ENCODE data around the gene SMARCA2.
A peak's percentile ranks its signal among the peaks of the same experiment; 100 is the strongest.
"Not testable (repeated sequence)": the region's sequence is repeated elsewhere in the genome, so short reads cannot be mapped to it uniquely, and the experiment has no call there.

SMARCA2 gene

GRCh38 chr9:2140600-2141223 lies 125.6 kb downstream of the SMARCA2 start:
- H3K4me1 Mint-ChIP-seq (ENCODE audit: low read depth): peaks cover 47% of the 10 kb centered on the region
- H3K36me3 Mint-ChIP-seq (ENCODE audit: low read depth): peaks cover 75% of the 10 kb centered on the region
- no peak overlapping the region for H3K27ac Mint-ChIP-seq

GRCh38 chr9:2142212-2142611 lies 127.1 kb downstream of the SMARCA2 start:
- H3K4me3 Mint-ChIP-seq: no peak overlapping the region
- intact Hi-C loops (cut with micrococcal nuclease): no loop called here

More at GRCh38 chr9:2140600-2141223, 125.6 kb downstream of the SMARCA2 start:
- Mint-ChIP-seq H3K9me3 (no peaks in the 10 kb centered on the region), H3K4me3 (no peak overlapping the region), H3K27me3 (no peaks in the 10 kb centered on the region)
- intact Hi-C loops (cut with micrococcal nuclease): no loop called here

GRCh38 chr9:2144619-2145018 lies 129.5 kb downstream of the SMARCA2 start:
- Mint-ChIP-seq H3K27ac (no peak overlapping the region), H3K4me3 (no peak overlapping the region), H3K27me3 (no peaks in the 10 kb centered on the region), H3K36me3 (ENCODE audit: low read depth) (peaks cover 67% of the 10 kb centered on the region), H3K4me1 (ENCODE audit: low read depth) (peaks cover 31% of the 10 kb centered on the region), H3K9me3 (peaks cover 7% of the 10 kb centered on the region)
- intact Hi-C loops (cut with micrococcal nuclease): no loop called here

More at GRCh38 chr9:2142212-2142611, 127.1 kb downstream of the SMARCA2 start:
- H3K36me3 Mint-ChIP-seq (ENCODE audit: low read depth): peaks cover 66% of the 10 kb centered on the region
- H3K9me3 Mint-ChIP-seq: no peaks in the 10 kb centered on the region
- no peak overlapping the region for H3K27ac Mint-ChIP-seq
- no peaks in the 10 kb centered on the region for H3K27me3 Mint-ChIP-seq
- H3K4me1 Mint-ChIP-seq (ENCODE audit: low read depth): peaks cover 47% of the 10 kb centered on the region

GRCh38 chr9:2145746-2146145 lies 130.6 kb downstream of the SMARCA2 start:
- Mint-ChIP-seq H3K4me3 (no peak overlapping the region), H3K36me3 (ENCODE audit: low read depth) (peaks cover 56% of the 10 kb centered on the region), H3K27ac (no peak overlapping the region), H3K27me3 (no peaks in the 10 kb centered on the region), H3K4me1 (ENCODE audit: low read depth) (peaks cover 31% of the 10 kb centered on the region), H3K9me3 (peaks cover 7% of the 10 kb centered on the region)
- intact Hi-C loops (cut with micrococcal nuclease): no loop called here

DNA sequence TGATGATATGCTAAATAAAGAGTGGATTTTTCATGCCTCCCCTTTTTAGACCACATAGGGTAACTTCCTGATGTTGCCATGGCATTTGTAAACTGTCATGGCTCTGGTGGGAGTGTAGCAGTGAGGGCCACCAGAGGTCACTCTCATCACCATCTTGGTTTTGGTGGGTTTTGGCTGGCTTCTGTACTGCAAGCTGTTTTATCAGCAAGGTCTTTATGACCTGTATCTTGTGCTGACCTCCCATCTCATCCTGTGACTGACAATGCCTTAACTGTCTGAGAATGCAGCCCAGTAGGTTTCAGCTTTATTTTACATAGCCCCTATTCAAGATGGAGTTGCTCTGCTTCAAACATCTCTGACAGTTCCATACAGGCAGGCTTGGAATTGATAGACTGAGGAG lies 131.6 kb downstream of the SMARCA2 start:
- intact Hi-C loops (cut with micrococcal nuclease); H3K27ac Mint-ChIP-seq: not testable (repeated sequence)
- H3K4me1 Mint-ChIP-seq (ENCODE audit: low read depth): peaks cover 36% of the 10 kb centered on the region

GRCh38 chr9:2150338-2150737 lies 135.2 kb downstream of the SMARCA2 start:
- H3K9me3 Mint-ChIP-seq: peaks cover 7% of the 10 kb centered on the region
- no peak overlapping the region for H3K27ac Mint-ChIP-seq
- peaks cover 31% of the 10 kb centered on the region for H3K36me3 Mint-ChIP-seq (ENCODE audit: low read depth)
- no peak overlapping the region for H3K4me3 Mint-ChIP-seq
- H3K4me1 Mint-ChIP-seq (ENCODE audit: low read depth): peaks cover 34% of the 10 kb centered on the region
- no peaks in the 10 kb centered on the region for H3K27me3 Mint-ChIP-seq
- intact Hi-C loops (cut with micrococcal nuclease): no loop called here

More for the DNA sequence above, 131.6 kb downstream of the SMARCA2 start:
- not testable (repeated sequence) for H3K27me3 Mint-ChIP-seq, H3K9me3 Mint-ChIP-seq, H3K4me3 Mint-ChIP-seq
- H3K36me3 Mint-ChIP-seq (ENCODE audit: low read depth): peaks cover 58% of the 10 kb centered on the region

- H3K9me3 Mint-ChIP-seq: peaks cover 7% of the 10 kb centered on the region
- no peaks in the 10 kb centered on the region for H3K27me3 Mint-ChIP-seq
- H3K4me3 Mint-ChIP-seq: no peak overlapping the region
- H3K4me1 Mint-ChIP-seq (ENCODE audit: low read depth): peaks cover 30% of the 10 kb centered on the region
- H3K36me3 Mint-ChIP-seq (ENCODE audit: low read depth): peaks cover 27% of the 10 kb centered on the region
- intact Hi-C loops (cut with micrococcal nuclease): no loop called here
- no peak overlapping the region for H3K27ac Mint-ChIP-seq
These were observed 136.0 kb downstream of the SMARCA2 start for GRCh38 chr9:2151171-2151570.

GRCh38 chr9:2152966-2153629 lies 138.0 kb downstream of the SMARCA2 start:
- Mint-ChIP-seq H3K4me1 (ENCODE audit: low read depth) (peaks cover 47% of the 10 kb centered on the region), H3K27me3 (no peaks in the 10 kb centered on the region), H3K36me3 (ENCODE audit: low read depth) (peaks cover 16% of the 10 kb centered on the region), H3K9me3 (peaks cover 7% of the 10 kb centered on the region), H3K4me3 (no peak overlapping the region), H3K27ac (peak overlapping the region; percentile 8)
- intact Hi-C loops (cut with micrococcal nuclease): no loop called here

DNA sequence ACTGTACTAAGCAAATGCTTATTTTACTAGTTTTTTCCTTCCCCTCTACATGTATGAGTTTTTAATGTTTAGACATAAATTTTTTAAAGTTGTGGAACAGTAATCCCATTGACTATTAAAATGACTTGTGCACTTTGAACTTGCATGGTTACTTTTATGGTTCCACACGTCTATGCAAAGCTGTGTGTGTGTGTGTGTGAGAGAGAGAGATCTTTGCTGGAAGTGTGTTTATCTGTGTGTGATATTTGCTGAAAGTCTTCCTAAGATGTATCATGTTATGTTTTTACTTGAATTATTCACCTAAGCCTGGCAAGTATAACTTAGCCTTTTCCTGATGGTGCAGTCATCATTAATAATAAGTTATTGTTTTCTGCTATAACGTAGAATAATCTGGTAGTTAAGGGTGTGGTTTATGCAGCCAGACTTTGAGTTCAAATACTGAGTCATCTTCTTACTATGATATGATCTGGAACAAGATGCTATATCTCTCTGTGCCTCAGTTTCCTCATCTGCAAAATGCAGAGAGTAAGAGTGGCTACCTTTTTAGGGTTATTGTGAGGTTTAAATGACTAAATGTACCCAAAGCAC lies 138.6 kb downstream of the SMARCA2 start:
- no peaks in the 10 kb centered on the region for H3K27me3 Mint-ChIP-seq
- peaks cover 53% of the 10 kb centered on the region for H3K4me1 Mint-ChIP-seq (ENCODE audit: low read depth)
- H3K36me3 Mint-ChIP-seq (ENCODE audit: low read depth): peaks cover 12% of the 10 kb centered on the region
- peaks cover 4% of the 10 kb centered on the region for H3K9me3 Mint-ChIP-seq
- intact Hi-C loops (cut with micrococcal nuclease): no loop called here
- H3K4me3 Mint-ChIP-seq: no peak overlapping the region
- peak overlapping the region; percentile 8 for H3K27ac Mint-ChIP-seq

DNA sequence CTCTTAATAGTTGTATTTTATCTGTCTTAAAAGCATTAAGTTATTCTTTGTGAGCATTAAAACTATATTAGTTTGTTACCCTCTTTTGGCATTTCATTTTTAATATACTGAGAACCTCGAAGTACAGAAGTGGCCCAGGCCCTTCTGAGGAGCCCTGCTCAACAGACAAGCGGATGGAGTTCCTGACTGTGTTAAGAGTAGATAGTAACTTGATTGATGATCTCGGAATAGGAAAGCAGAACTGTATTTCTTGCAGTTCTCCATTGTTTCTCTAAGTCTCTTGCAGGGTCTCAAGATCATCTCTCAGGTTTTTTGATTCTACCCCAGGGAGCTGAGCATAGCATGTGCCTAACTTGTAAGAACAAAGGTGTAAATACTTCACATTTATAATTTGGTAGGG lies 139.6 kb downstream of the SMARCA2 start:
- intact Hi-C loops (cut with micrococcal nuclease): loop anchor here (5.0 kb wide), 1 partner anchor 137 kb away; the partner anchor contains the start of gene SMARCA2
- no peak overlapping the region for H3K4me3 Mint-ChIP-seq
- H3K9me3 Mint-ChIP-seq: no peaks in the 10 kb centered on the region
- H3K27ac Mint-ChIP-seq: no peak overlapping the region
- H3K27me3 Mint-ChIP-seq: no peaks in the 10 kb centered on the region
- peaks cover 56% of the 10 kb centered on the region for H3K4me1 Mint-ChIP-seq (ENCODE audit: low read depth)
- H3K36me3 Mint-ChIP-seq (ENCODE audit: low read depth): peaks cover 7% of the 10 kb centered on the region

GRCh38 chr9:2155966-2156365 lies 140.8 kb downstream of the SMARCA2 start:
- Mint-ChIP-seq H3K27ac (no peak overlapping the region), H3K27me3 (no peaks in the 10 kb centered on the region), H3K4me1 (ENCODE audit: low read depth) (peaks cover 66% of the 10 kb centered on the region), H3K9me3 (no peaks in the 10 kb centered on the region), H3K4me3 (no peak overlapping the region), H3K36me3 (ENCODE audit: low read depth) (peaks cover 5% of the 10 kb centered on the region)
- intact Hi-C loops (cut with micrococcal nuclease): loop anchor here (5.0 kb wide), 1 partner anchor 139 kb away; the partner anchor contains the start of gene SMARCA2

- no peaks in the 10 kb centered on the region for H3K27me3 Mint-ChIP-seq
- no peaks in the 10 kb centered on the region for H3K9me3 Mint-ChIP-seq
- H3K36me3 Mint-ChIP-seq (ENCODE audit: low read depth): peaks cover 13% of the 10 kb centered on the region
- peak overlapping the region; percentile 77 for H3K27ac Mint-ChIP-seq
- H3K4me1 Mint-ChIP-seq (ENCODE audit: low read depth): peaks cover 69% of the 10 kb centered on the region
- H3K4me3 Mint-ChIP-seq: peak overlapping the region; percentile 67
- intact Hi-C loops (cut with micrococcal nuclease): loop anchor here (5.0 kb wide), 1 partner anchor 140 kb away; the partner anchor contains the start of gene SMARCA2
These were observed 142.3 kb downstream of the SMARCA2 start for GRCh38 chr9:2157277-2158110.

- intact Hi-C loops (cut with micrococcal nuclease): loop anchor here (5.0 kb wide), 1 partner anchor 141 kb away; the partner anchor contains the start of gene SMARCA2
- H3K27me3 Mint-ChIP-seq: no peaks in the 10 kb centered on the region
- H3K36me3 Mint-ChIP-seq (ENCODE audit: low read depth): peaks cover 17% of the 10 kb centered on the region
- H3K27ac Mint-ChIP-seq: peak overlapping the region; percentile 77
- peaks cover 64% of the 10 kb centered on the region for H3K4me1 Mint-ChIP-seq (ENCODE audit: low read depth)
- H3K9me3 Mint-ChIP-seq: no peaks in the 10 kb centered on the region
- peak overlapping the region; percentile 67 for H3K4me3 Mint-ChIP-seq
These were observed 143.0 kb downstream of the SMARCA2 start for GRCh38 chr9:2158111-2158610.
